ENCODE measurements around the gene HSPA5.
"Not testable (repeated sequence)": the region's sequence is repeated elsewhere in the genome, so short reads cannot be mapped to it uniquely, and the experiment has no call there.

Gene HSPA5

GRCh38 chr9:125241863-125242739 lies 958 bp upstream of the HSPA5 start:
- no peak for FAIRE-seq

GRCh38 chr9:125240649-125240999 lies 519 bp downstream of the HSPA5 start:
- no peak for FAIRE-seq

GRCh38 chr9:125239631-125240597 lies 1.2 kb downstream of the HSPA5 start:
- no peak for FAIRE-seq

- FAIRE-seq = no peak
These were observed 2.2 kb downstream of the HSPA5 start for GRCh38 chr9:125238915-125239446.

- FAIRE-seq = no peak
These were observed 2.8 kb downstream of the HSPA5 start for GRCh38 chr9:125238127-125238914.

- not testable (repeated sequence) for FAIRE-seq
These were observed 4.5 kb downstream of the HSPA5 start for GRCh38 chr9:125236520-125237159.

GRCh38 chr9:125235804-125236519 lies 5.2 kb downstream of the HSPA5 start:
- FAIRE-seq = no peak

GRCh38 chr9:125234099-125234498 lies 7.0 kb downstream of the HSPA5 start:
- peak; percentile 85 for FAIRE-seq

- FAIRE-seq = no peak
These were observed 7.5 kb downstream of the HSPA5 start for GRCh38 chr9:125233678-125234077.

GRCh38 chr9:125227761-125228160 lies 13.4 kb downstream of the HSPA5 start:
- FAIRE-seq = no peak

- not testable (repeated sequence) for FAIRE-seq
These were observed 16.3 kb downstream of the HSPA5 start for GRCh38 chr9:125224858-125225257.

GRCh38 chr9:125218621-125219020 lies 22.5 kb downstream of the HSPA5 start:
- no peak for FAIRE-seq

GRCh38 chr9:125214186-125214585 lies 27.0 kb downstream of the HSPA5 start:
- no peak for FAIRE-seq

- FAIRE-seq = no peak
These were observed 36.7 kb downstream of the HSPA5 start for GRCh38 chr9:125204477-125204876.

GRCh38 chr9:125202846-125203618 lies 38.1 kb downstream of the HSPA5 start:
- no peak for FAIRE-seq

- FAIRE-seq = peak; percentile 79
These were observed 40.7 kb downstream of the HSPA5 start, which contains the start of gene RABEPK for GRCh38 chr9:125200216-125201047. Gene RABEPK, plus strand, starts transcription at chr9:125200542. Its CDS starts 2,472 bp downstream, at chr9:125203014.

- FAIRE-seq = not testable (repeated sequence)
These were observed 45.6 kb downstream of the HSPA5 start for GRCh38 chr9:125195591-125195990.

- FAIRE-seq = not testable (repeated sequence)
These were observed 46.7 kb downstream of the HSPA5 start for GRCh38 chr9:125194466-125194865.

GRCh38 chr9:125190361-125190801 lies 50.8 kb downstream of the HSPA5 start:
- no peak for FAIRE-seq
